ENCODE measurements around the gene CMTM6. TPM values are rescaled to one million over a fixed set of nuclear protein-coding genes. Genes with fewer than 3 reads are reported as not detected.

The CMTM6 gene
- polyA plus RNA-seq, 6 donors from 2014 or later: 89.7 to 156 (median 106) TPM

DNA sequence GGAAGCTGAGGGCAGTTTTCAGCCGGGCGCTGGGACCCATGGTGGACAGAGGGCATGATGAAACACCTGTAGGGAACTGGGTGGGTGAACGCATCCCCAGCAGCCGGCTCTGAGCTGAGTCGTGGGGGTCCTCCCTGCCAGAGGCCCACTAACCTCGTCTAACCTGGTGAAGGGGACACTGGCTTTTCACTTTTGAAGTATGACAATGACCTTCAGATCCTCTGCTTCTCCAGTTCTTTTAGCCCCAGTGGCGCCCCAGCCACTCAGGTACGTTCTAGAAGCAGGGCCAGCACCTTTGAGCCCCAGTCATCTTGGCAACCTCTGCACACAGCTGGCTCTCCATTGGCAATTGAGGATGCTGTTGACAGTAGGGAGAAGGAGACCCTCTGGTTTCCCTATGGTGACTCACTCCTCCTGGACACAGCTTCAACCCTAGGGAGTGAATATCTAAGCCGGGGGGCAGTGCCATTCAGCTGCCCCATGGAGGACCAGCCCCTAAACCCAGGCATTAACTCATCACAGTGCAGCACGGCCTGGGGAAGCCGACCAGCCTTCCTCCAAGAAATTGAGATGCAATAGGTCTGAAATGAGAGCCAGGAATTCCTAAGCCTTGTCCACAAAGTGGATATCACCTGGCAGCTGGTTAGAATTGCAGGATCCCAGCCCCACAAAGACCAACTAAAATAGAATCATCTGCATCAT is 46.1 kb downstream of the CMTM6 start:
- Mint-ChIP-seq H3K9me3 (peaks cover 0 to 3% (median 0%) of the 10 kb centered on the region in 7 donors), H3K4me3 (peak overlapping the region in 5 of 8 donors; percentile 25 to 75 (median 49)), H3K4me1 (peaks cover 37 to 50% (median 46%) of the 10 kb centered on the region in 3 donors), H3K36me3 (peaks cover 4 to 20% of the 10 kb centered on the region in 2 donors), H3K27me3 (no peaks in the 10 kb centered on the region), H3K27ac (peak overlapping the region in 5 of 6 donors; percentile 69 to 96 (median 85))
- ATAC-seq (ENCODE audit: low read depth in 2 of 2) (no peak), DNase-seq (no peak)

GRCh38 chr3:32455609-32456428 is 46.8 kb downstream of the CMTM6 start:
- peaks cover 41 to 51% (median 46%) of the 10 kb centered on the region in 3 donors for H3K4me1 Mint-ChIP-seq
- ATAC-seq (ENCODE audit: low read depth in 2 of 2) (no peak), DNase-seq (no peak)
- H3K27ac Mint-ChIP-seq: peak overlapping the region in 5 of 6 donors; percentile 67 to 90 (median 85)
- peaks cover 6 to 20% of the 10 kb centered on the region in 2 donors for H3K36me3 Mint-ChIP-seq
- no peaks in the 10 kb centered on the region for H3K27me3 Mint-ChIP-seq
- H3K4me3 Mint-ChIP-seq: peak overlapping the region in 4 of 8 donors; percentile 25 to 75 (median 53)
- peaks cover 0 to 3% (median 0%) of the 10 kb centered on the region in 7 donors for H3K9me3 Mint-ChIP-seq

DNA sequence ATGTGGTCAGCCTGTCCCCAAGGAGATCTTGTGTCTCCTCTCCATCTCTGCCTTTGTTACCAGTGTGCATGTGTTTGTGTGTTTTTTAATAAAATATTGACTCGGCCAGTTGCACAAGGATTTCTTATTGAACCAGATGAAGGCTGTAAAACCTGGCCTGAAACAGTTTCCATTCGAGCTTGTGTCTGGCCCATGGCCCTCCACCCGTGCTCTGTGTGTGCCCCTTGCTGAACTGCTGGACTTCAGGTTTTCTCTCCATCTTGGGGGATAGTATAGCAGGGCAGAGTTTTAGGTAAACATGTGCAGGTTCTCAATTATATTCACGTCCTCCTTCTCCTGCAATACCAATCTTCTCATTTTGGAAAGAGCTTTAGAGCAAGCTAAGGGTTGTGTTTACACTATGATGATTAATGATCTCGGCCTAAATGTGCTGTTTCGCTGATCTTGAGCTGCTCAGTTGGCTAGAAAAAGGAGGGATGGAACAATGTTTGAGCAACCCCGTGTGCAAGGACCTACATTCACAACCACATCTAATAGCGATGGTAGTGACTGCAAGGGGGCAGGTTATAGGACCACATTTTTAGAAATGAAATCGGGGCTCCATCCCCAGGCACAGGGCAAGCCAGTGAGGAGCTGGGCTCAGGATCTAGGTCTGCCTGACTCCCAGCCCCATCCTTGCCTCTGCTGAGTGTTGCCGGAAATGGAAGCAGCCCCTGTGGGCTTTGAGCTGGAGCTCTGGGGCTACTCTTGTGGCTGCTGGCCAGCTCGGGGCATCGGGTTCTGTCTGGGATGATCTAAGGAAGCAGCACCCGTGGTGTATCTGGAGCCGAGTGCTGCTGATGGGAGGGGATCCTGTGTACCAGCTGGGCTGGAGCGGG is 47.7 kb downstream of the CMTM6 start:
- H3K27me3 Mint-ChIP-seq: no peaks in the 10 kb centered on the region
- H3K27ac Mint-ChIP-seq: peak overlapping the region in 4 of 6 donors; percentile 56 to 90 (median 85)
- peaks cover 49 to 53% (median 50%) of the 10 kb centered on the region in 3 donors for H3K4me1 Mint-ChIP-seq
- H3K4me3 Mint-ChIP-seq: peak overlapping the region in 3 of 8 donors; percentile 37 to 66 (median 57)
- DNase-seq (no peak), ATAC-seq (ENCODE audit: low read depth in 2 of 2) (no peak)
- H3K36me3 Mint-ChIP-seq: peaks cover 12 to 27% of the 10 kb centered on the region in 2 donors
- peaks cover 0 to 3% (median 0%) of the 10 kb centered on the region in 7 donors for H3K9me3 Mint-ChIP-seq

DNA sequence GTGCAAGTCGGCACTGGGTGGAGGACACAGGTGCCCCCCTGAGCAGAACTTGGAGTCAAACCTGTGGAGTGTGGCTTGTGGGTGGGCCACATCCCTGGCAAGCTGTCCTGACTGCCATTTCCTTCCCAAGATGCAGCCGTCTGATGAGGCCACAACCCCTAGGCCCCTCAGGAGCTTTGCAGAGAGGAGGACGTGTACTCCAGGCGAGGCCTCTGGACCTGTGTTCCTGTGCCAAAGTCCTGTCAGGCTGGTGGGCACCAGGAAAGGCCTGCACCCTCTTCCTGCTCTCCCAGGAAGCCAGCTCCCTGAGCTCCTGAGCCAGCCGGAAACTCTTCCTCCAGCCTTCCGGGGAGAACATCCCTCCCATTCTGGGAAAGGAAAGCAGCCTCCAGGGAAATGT is 48.5 kb downstream of the CMTM6 start:
- peak overlapping the region in 4 of 6 donors; percentile 67 to 90 (median 78) for H3K27ac Mint-ChIP-seq
- peaks cover 45 to 58% (median 55%) of the 10 kb centered on the region in 3 donors for H3K4me1 Mint-ChIP-seq
- H3K9me3 Mint-ChIP-seq: peaks cover 0 to 3% (median 0%) of the 10 kb centered on the region in 7 donors
- no peak overlapping the region for H3K4me3 Mint-ChIP-seq
- ATAC-seq (ENCODE audit: low read depth in 2 of 2): no peak
- peaks cover 12 to 27% of the 10 kb centered on the region in 2 donors for H3K36me3 Mint-ChIP-seq
- H3K27me3 Mint-ChIP-seq: no peaks in the 10 kb centered on the region
- DNase-seq: no peak

DNA sequence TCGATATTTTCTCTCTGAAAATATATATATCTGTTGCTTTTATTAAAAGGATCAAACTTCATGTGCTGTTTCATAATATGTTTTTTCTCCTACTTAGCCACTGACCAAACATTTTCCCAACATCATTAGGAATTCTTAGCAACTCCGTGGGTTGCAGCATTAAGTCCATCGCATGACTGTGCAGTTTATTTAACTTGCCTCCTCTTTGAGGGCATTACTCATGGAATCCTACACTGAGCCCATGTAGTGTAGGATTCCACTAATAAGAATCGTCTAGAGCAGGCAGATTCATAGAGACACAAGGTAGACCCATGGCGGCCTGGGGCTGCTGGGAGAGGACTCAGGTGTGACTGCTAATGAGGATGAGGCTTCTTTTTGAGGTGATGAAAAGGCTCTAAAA is 49.3 kb downstream of the CMTM6 start:
- Mint-ChIP-seq H3K4me3 (no peak overlapping the region), H3K4me1 (peaks cover 48 to 56% (median 56%) of the 10 kb centered on the region in 3 donors), H3K27ac (peak overlapping the region in 3 of 6 donors; percentile 42 to 72 (median 42)), H3K27me3 (no peaks in the 10 kb centered on the region), H3K36me3 (peaks cover 18 to 30% of the 10 kb centered on the region in 2 donors), H3K9me3 (peaks cover 0 to 3% (median 0%) of the 10 kb centered on the region in 7 donors)
- ATAC-seq (ENCODE audit: low read depth in 2 of 2) (no peak), DNase-seq (no peak)

- no peak overlapping the region for H3K27ac Mint-ChIP-seq
- ATAC-seq (ENCODE audit: low read depth in 2 of 2): no peak
- peaks cover 19 to 38% of the 10 kb centered on the region in 2 donors for H3K36me3 Mint-ChIP-seq
- DNase-seq: no peak
- no peak overlapping the region for H3K4me3 Mint-ChIP-seq
- H3K27me3 Mint-ChIP-seq: no peaks in the 10 kb centered on the region
- peaks cover 47 to 56% (median 52%) of the 10 kb centered on the region in 3 donors for H3K4me1 Mint-ChIP-seq
- no peaks in the 10 kb centered on the region for H3K9me3 Mint-ChIP-seq
These were observed 50.6 kb downstream of the CMTM6 start for GRCh38 chr3:32452009-32452408.

- Mint-ChIP-seq H3K27ac (peak overlapping the region in 3 of 6 donors; percentile 5 to 64 (median 35)), H3K27me3 (no peaks in the 10 kb centered on the region), H3K4me1 (peaks cover 52 to 56% (median 52%) of the 10 kb centered on the region in 3 donors), H3K4me3 (no peak overlapping the region), H3K36me3 (peaks cover 19 to 45% of the 10 kb centered on the region in 2 donors), H3K9me3 (no peaks in the 10 kb centered on the region)
- ATAC-seq (ENCODE audit: low read depth in 2 of 2) (no peak), DNase-seq (no peak)
These were observed 51.5 kb downstream of the CMTM6 start for GRCh38 chr3:32450992-32451659.

DNA sequence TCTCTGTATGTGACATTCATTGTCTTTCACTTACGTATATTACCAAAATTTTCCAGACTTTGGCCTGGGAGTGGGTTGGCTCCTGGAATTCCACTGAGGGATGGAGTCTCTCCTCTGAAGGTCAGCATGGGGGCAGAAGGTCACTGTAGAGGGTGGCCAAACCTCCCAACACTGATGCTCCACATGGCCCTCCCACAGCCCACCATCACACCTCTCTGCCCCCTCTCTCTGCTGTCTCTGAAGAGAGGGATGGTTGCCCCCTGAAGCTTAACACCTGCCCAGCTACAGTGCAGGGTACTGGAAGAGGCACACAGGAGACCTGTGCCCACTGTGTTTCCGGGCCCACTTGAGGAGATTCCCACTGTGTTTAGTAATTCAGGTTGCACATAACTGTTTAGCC is 52.2 kb downstream of the CMTM6 start:
- Mint-ChIP-seq H3K4me1 (peaks cover 45 to 52% (median 49%) of the 10 kb centered on the region in 3 donors), H3K27ac (peak overlapping the region in 5 of 6 donors; percentile 18 to 92 (median 57)), H3K27me3 (no peaks in the 10 kb centered on the region), H3K36me3 (peaks cover 19 to 45% of the 10 kb centered on the region in 2 donors), H3K4me3 (peak overlapping the region in 1 of 8 donors; percentile 73), H3K9me3 (no peaks in the 10 kb centered on the region)
- ATAC-seq (ENCODE audit: low read depth in 2 of 2) (no peak), DNase-seq (no peak)

- H3K27me3 Mint-ChIP-seq: no peaks in the 10 kb centered on the region
- peaks cover 38 to 47% (median 42%) of the 10 kb centered on the region in 3 donors for H3K4me1 Mint-ChIP-seq
- H3K9me3 Mint-ChIP-seq: no peaks in the 10 kb centered on the region
- DNase-seq: no peak
- ATAC-seq (ENCODE audit: low read depth in 2 of 2): no peak
- peaks cover 19 to 38% of the 10 kb centered on the region in 2 donors for H3K36me3 Mint-ChIP-seq
- H3K27ac Mint-ChIP-seq: peak overlapping the region in 1 of 6 donors; percentile 41
- no peak overlapping the region for H3K4me3 Mint-ChIP-seq
These were observed 53.0 kb downstream of the CMTM6 start for GRCh38 chr3:32449691-32450090.

DNA sequence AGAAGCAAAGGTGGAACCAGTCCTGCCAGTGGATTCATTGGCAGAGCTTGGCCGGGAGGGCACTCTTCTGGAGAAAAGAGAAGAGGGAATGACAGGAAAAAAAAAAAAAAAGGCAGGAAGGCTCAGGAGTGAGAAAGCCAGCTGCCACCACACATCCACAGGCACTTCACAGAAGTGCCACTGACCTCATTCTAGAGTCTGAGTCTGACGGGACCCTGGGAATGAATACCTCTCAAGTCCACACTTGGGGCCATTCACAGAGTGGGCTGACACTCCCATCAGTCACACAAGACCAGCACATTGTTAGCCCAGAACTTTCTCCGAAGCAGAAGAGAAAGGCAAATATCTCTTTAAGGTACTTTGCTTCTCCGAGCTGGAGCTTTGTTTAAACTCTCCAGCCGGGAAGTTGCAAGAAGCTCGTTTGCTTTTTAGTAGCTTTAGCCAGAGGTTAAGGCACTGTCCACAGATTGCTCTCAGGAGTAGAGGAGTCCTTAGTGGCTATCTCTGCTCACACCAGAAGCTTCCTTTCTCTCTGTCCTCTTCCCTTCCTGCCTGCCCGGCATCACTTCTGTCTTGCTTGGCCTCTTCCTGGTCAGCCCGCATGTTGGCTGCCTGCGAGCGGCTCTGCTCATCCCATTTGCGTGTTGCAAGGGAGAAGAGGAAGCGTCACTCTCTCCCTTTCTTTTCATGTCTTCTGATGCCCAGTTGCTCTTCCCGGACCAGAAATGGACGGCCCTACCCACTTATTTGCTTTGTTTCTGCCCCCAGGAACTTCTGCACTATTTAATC is 53.8 kb downstream of the CMTM6 start:
- H3K9me3 Mint-ChIP-seq: no peaks in the 10 kb centered on the region

DNA sequence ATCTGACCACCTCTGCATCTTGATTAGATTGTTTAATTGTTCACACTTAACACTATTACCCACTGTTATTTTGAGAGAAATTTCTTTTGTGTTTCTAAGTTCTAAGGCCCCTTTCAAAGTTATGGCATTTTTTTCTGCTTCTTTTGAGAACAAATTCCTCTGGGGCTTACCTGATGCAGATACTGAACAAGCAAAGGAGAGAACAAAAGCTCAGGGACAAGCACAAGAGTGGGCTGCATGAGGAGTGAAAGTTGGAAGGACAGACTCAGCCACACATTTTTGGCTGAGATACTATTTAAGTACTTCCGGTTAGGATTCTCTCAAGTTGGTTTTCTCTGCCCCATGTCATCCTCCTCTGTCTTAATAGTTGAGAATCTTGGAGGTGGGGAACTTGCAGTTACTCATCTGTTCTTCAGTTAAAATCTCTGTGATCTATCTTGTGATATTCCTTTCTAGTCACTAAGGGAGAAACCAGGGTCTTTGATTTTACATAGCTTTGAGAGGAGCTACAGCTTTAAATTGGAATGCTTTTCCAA is 54.7 kb downstream of the CMTM6 start:
- no peak for DNase-seq
- Mint-ChIP-seq H3K27me3 (no peaks in the 10 kb centered on the region), H3K9me3 (no peaks in the 10 kb centered on the region), H3K36me3 (peaks cover 19 to 33% of the 10 kb centered on the region in 2 donors), H3K4me3 (no peak overlapping the region), H3K27ac (peak overlapping the region in 5 of 6 donors; percentile 39 to 75 (median 60)), H3K4me1 (peaks cover 39 to 54% (median 47%) of the 10 kb centered on the region in 3 donors)
- ATAC-seq (ENCODE audit: low read depth in 2 of 2): no peak

More for the DNA sequence above, 53.8 kb downstream of the CMTM6 start:
- H3K4me1 Mint-ChIP-seq: peaks cover 34 to 52% (median 39%) of the 10 kb centered on the region in 3 donors
- peak overlapping the region in 4 of 6 donors; percentile 20 to 74 (median 70) for H3K27ac Mint-ChIP-seq
- H3K4me3 Mint-ChIP-seq: peak overlapping the region in 1 of 8 donors; percentile 23
- no peaks in the 10 kb centered on the region for H3K27me3 Mint-ChIP-seq
- ATAC-seq (ENCODE audit: low read depth in 2 of 2) (no peak), DNase-seq (no peak)
- H3K36me3 Mint-ChIP-seq: peaks cover 19 to 33% of the 10 kb centered on the region in 2 donors
